22Rv1 (cell line): ENCODE measurements around the gene STXBP5L.

Experiments
- H3K27ac ChIP-seq: fragments of 450-650 bp; 2 replicates; pipeline ENCODE4 v1.5.1; 2017
- ZFX ChIP-seq: fragments of 450-650 bp; IDR thresholded peaks from 2 replicates; pipeline ENCODE4 v1.6.1; 2017; ENCODE audit warnings: antibody characterized with exemption, borderline replicate concordance
- TF ChIP-seq, protein P1 (sequence below): fragments of 450-650 bp; IDR thresholded peaks from 2 replicates; pipeline ENCODE4 v1.5.1; 2017; ENCODE audit warnings: mild to moderate bottlenecking

Gene STXBP5L

DNA sequence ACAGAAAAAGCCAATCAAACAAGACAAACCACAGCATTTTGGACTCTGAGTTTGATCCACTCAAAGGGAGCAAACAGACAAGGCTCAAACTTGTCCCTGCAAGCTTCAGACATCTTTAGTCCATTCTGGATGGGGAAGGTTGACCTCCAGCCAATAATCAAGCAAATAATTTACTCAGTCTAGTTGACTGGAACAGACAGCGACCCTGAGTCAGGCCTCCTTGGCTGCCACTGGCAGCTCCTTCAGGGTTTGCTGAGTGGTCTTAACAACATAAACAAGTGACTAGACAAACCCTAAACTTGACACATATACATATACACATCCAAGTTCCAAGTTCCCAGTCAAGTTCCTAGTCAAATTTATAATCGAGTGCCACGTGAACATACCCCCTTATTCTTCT, 323.9 kb downstream of the STXBP5L start:
- no peak for TF ChIP-seq ZFX
- TF ChIP-seq, protein P1, sequence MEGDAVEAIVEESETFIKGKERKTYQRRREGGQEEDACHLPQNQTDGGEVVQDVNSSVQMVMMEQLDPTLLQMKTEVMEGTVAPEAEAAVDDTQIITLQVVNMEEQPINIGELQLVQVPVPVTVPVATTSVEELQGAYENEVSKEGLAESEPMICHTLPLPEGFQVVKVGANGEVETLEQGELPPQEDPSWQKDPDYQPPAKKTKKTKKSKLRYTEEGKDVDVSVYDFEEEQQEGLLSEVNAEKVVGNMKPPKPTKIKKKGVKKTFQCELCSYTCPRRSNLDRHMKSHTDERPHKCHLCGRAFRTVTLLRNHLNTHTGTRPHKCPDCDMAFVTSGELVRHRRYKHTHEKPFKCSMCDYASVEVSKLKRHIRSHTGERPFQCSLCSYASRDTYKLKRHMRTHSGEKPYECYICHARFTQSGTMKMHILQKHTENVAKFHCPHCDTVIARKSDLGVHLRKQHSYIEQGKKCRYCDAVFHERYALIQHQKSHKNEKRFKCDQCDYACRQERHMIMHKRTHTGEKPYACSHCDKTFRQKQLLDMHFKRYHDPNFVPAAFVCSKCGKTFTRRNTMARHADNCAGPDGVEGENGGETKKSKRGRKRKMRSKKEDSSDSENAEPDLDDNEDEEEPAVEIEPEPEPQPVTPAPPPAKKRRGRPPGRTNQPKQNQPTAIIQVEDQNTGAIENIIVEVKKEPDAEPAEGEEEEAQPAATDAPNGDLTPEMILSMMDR, result no peak
- peak overlapping the region; percentile 73 for H3K27ac ChIP-seq

DNA sequence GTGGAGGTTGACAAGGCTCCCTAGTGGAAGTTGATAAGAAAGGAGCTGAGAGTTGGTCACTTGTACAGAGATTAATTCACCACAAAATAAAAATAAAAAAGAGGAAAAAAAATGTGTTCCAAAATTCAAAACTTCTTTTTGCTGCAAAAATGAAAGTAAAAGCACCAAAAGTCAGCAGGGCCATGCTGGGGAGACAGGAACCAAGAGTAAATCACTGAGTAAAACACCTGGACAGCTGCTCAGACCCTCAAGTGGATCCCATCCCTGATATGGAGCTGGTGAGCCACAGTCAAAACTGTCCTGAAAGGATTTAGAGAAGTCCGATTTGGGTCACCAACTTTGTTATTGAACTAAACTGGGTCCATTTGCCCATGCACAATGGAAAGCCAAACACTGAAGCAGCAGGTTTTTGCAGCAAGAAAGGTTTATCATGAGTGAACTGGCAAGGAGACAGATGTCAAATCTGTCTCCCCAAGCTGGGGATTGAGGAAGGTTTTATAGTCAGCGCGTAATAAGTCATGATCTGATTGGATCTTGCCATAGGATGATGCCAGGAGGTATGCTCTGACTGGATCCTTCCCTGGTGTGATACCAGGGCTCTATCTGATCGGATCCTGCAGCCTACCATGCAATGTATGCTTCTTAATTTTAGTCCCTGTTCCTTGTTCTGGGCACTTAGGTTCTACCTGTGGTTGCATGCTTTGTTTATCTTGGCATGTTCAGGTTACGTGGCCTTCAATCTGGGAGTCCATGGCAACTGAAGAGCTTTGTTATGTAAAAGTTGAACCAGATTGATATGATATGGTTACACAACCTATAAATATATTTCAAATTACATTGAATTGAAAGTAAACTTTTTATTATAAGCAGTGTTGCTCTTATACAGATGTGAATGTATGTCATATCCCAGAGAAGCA, 324.6 kb downstream of the STXBP5L start:
- H3K27ac ChIP-seq, result peak overlapping the region; percentile 73
- TF ChIP-seq, protein P1, result no peak

DNA sequence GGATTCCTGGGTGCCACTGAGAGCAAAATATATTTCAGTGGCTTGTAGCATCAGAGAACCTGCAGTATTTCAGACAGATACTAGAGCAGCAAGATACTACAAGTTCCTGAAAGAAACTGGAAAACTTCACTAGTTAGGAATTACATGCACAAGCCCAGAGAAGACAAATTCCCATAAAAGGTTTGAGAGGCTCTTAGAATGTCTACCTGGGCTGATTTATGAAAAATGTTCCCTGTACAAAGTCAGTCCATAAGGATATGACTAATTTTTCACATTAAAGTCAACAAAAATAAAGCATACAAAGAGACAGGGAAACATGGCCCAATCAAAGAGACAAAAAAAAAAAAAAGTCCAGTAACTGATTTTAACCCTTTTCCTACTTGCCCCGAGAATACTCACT, 335.2 kb downstream of the STXBP5L start:
- no peak overlapping the region for H3K27ac ChIP-seq
- TF ChIP-seq, protein P1, result no peak
- no peak for TF ChIP-seq ZFX

DNA sequence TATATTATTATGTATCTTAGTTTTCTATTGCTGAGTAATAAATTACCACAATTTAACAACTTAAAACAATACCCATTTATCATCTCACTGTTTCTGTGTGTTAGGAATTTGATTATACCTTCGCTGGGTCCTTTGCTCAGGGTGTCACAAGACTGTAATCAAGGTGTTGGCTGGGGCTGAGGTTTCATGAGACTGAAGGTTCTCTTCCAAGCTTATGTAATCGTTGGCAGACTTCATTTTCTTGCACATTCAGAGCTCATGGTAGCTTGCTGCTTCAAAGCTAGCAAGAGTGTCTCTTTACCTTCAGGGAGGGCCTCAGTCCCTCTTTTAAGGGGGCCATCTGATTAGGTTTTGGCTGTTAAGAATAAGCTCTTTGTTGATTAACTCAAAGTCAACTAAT, 344.7 kb downstream of the STXBP5L start:
- no peak overlapping the region for H3K27ac ChIP-seq
- no peak for TF ChIP-seq ZFX
- TF ChIP-seq, protein P1, result no peak

DNA sequence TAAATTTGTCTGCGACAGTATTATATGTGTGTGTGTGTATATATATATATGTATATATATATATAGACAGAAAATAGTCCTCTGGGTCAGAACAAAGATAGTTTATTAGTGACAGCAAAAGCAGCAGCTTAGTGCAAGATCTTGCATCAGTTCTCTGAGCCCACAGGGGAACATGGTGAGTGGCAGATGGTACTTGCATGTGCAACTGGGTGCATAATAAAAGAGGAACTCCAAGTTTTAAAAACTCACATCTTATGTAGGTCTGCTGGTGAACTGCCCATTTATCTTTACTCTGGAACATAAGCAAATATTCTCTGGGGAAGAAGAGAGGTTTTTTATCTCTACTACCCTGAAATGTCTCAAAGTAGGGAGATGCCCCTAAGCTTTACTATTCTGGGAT, 361.4 kb downstream of the STXBP5L start:
- no peak overlapping the region for H3K27ac ChIP-seq
- TF ChIP-seq, protein P1, result no peak
- TF ChIP-seq ZFX, result no peak

DNA sequence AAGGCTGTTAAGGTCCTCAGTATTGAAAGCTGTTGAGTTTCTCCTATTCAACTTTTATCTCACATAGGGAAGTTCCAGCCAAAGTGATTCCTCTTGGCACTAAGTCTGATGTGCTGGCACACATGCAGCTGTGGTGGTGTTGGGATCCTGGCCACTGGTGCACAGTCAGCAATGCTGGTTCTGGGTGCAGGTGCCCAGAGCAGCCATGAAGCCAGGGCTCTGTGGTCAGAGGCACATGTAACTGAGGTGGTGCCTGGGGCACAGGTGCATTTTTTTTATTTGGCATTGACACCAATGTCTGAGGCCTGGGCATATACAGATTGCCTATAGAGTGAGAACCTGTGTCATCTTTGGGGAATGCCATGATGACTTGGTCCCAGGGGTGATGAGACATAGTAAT, 366.4 kb downstream of the STXBP5L start:
- TF ChIP-seq ZFX, result no peak
- TF ChIP-seq, protein P1, result no peak
- H3K27ac ChIP-seq, result no peak overlapping the region

DNA sequence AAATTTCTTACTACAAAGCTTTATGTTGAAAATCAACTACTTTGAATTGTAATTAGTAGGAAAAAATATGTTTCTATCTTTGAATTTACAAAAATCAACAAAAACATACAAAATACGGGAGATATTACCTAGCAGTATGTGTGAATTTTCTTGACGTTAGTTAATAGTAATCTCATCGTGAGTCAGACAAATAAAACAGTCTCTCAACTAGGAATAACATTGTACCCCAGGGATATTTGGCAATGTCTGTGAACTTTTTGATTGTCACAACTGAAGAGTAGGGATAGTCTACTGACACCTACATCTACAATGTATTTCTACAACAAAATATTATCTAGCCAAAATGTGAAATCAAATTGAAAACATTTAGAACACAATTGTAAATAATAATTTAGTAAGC, 387.4 kb downstream of the STXBP5L start:
- H3K27ac ChIP-seq, result no peak overlapping the region
- TF ChIP-seq ZFX, result no peak
- TF ChIP-seq, protein P1, result no peak
